ENCODE data around the gene DCAF12.

DNA sequence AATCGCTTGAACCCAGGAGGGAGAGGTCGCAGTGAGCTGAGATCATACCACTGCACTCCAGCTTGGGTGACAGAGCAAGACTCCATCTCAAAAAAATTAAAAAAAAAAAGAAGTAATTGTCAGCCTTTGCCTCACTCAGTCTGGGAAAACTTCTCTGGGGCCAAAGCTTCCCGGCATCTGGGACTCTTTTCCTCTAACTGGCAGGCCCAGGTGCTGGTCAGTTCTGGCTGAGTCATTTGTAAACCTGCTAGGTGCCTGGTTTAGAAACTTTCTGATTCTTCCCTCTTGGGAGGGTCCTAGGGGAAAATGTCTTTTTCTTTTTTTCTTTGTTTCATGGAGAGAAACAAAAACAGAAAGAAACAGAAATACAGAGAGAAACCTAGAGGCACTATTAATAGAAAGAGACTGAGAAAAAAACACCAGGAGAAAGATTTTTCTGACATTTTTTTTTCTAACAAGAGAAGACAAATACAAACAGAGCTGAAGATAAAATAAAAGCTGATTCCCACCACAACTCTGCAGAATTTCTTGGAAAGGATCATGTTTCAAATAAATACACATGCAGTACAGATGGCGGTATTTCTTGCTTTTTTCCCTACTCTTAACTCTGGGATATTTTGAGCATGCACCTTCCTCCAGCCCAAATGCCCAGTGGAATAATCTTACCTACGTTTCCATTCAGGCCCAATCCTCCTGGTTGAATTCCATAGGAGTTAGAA is 55.7 kb downstream of the DCAF12 start:
- no peak for TF ChIP-seq POLR2A (IDR thresholded peaks at IDR 0.05)
- TF ChIP-seq, protein P1, sequence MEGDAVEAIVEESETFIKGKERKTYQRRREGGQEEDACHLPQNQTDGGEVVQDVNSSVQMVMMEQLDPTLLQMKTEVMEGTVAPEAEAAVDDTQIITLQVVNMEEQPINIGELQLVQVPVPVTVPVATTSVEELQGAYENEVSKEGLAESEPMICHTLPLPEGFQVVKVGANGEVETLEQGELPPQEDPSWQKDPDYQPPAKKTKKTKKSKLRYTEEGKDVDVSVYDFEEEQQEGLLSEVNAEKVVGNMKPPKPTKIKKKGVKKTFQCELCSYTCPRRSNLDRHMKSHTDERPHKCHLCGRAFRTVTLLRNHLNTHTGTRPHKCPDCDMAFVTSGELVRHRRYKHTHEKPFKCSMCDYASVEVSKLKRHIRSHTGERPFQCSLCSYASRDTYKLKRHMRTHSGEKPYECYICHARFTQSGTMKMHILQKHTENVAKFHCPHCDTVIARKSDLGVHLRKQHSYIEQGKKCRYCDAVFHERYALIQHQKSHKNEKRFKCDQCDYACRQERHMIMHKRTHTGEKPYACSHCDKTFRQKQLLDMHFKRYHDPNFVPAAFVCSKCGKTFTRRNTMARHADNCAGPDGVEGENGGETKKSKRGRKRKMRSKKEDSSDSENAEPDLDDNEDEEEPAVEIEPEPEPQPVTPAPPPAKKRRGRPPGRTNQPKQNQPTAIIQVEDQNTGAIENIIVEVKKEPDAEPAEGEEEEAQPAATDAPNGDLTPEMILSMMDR (IDR thresholded peaks at IDR 0.05), result no peak

Data from Peyer's patch (tissue), 4 donors.